ENCODE data around the gene RAD51B. TPM values are rescaled to one million over a fixed set of nuclear protein-coding genes. Genes with fewer than 3 reads are reported as not detected.

The RAD51B gene
- total RNA-seq, 1 experiment from 2014 or later = 10.8 TPM

GRCh38 chr14:68539241-68539737, 719.7 kb downstream of the RAD51B start:
- intact Hi-C loops (cut with micrococcal nuclease) = no loop called here
- TF ChIP-seq EZH2 (IDR thresholded peaks at IDR 0.05; ENCODE audit: low read length, unreplicated experiment) = no peak
- no peak for TF ChIP-seq EZH2phosphoT487 (IDR thresholded peaks at IDR 0.05; ENCODE audit: borderline replicate concordance, low read length)
- no peak for TF ChIP-seq CTCF (conservative IDR thresholded peaks at IDR 0.05; ENCODE audit: low read depth, low read length)
- Histone ChIP-seq H3K9me2 (replicated peaks; ENCODE audit: low read length) (no peaks in the 10 kb centered on the region), H3K9ac (ENCODE audit: low read length) (no peak overlapping the region), H4K20me1 (ENCODE audit: low read length) (no peaks in the 10 kb centered on the region), H2AFZ (ENCODE audit: low read length) (no peak overlapping the region), H3K4me3 (ENCODE audit: low read length) (no peak overlapping the region), H3K79me2 (ENCODE audit: low read length) (no peaks in the 10 kb centered on the region), H3K27ac (ENCODE audit: low read length) (no peak overlapping the region), H3K36me3 (ENCODE audit: low read depth, low read length) (no peaks in the 10 kb centered on the region), H3K9me3 (ENCODE audit: low read length) (no peaks in the 10 kb centered on the region), H3K4me1 (ENCODE audit: insufficient read depth, low read length) (peaks cover 20% of the 10 kb centered on the region), H3K4me2 (ENCODE audit: low read length) (no peak overlapping the region), H3K27me3 (ENCODE audit: low read length) (no peaks in the 10 kb centered on the region), H3F3A (ENCODE audit: low read length, unreplicated experiment) (no peaks in the 10 kb centered on the region)
- CTCF ChIA-PET = interaction anchor here (0.6 kb wide), 1 partner anchor 284 kb away, joined by 3 read pairs; no protein-coding TSS in a partner anchor
- POLR2A ChIA-PET (ENCODE audit: unreplicated experiment) = no interaction called here
- no peak for ATAC-seq
- DNase-seq = no peak
- BruUV-seq (replicated peaks) = no TSS peak

- no peaks in the 10 kb centered on the region for H3K9me2 ChIP-seq (replicated peaks; ENCODE audit: low read length)
- H4K20me1 ChIP-seq (ENCODE audit: low read length) = no peaks in the 10 kb centered on the region
- no peaks in the 10 kb centered on the region for H3K27me3 ChIP-seq (ENCODE audit: low read length)
- no peaks in the 10 kb centered on the region for H3K9me3 ChIP-seq (ENCODE audit: low read length)
- no TSS peak for BruUV-seq (replicated peaks)
- H3K4me2 ChIP-seq (ENCODE audit: low read length) = no peak overlapping the region
- H2AFZ ChIP-seq (ENCODE audit: low read length) = no peak overlapping the region
- ATAC-seq (no peak), DNase-seq (no peak)
- H3K4me1 ChIP-seq (ENCODE audit: insufficient read depth, low read length) = peaks cover 20% of the 10 kb centered on the region
- H3F3A ChIP-seq (ENCODE audit: low read length, unreplicated experiment) = no peaks in the 10 kb centered on the region
- H3K9ac ChIP-seq (ENCODE audit: low read length) = no peak overlapping the region
- intact Hi-C loops (cut with micrococcal nuclease) = no loop called here
- ChIA-PET POLR2A (ENCODE audit: unreplicated experiment) (no interaction called here), CTCF (no interaction called here)
- H3K4me3 ChIP-seq (ENCODE audit: low read length) = no peak overlapping the region
- TF ChIP-seq EZH2 (IDR thresholded peaks at IDR 0.05; ENCODE audit: low read length, unreplicated experiment) = no peak
- no peak for TF ChIP-seq CTCF (conservative IDR thresholded peaks at IDR 0.05; ENCODE audit: low read depth, low read length)
- TF ChIP-seq EZH2phosphoT487 (IDR thresholded peaks at IDR 0.05; ENCODE audit: borderline replicate concordance, low read length) = no peak
- no peak overlapping the region for H3K27ac ChIP-seq (ENCODE audit: low read length)
- no peaks in the 10 kb centered on the region for H3K79me2 ChIP-seq (ENCODE audit: low read length)
- no peaks in the 10 kb centered on the region for H3K36me3 ChIP-seq (ENCODE audit: low read depth, low read length)
Measured at GRCh38 chr14:68539789-68540188, 720.2 kb downstream of the RAD51B start.

GRCh38 chr14:68541178-68541896, 721.8 kb downstream of the RAD51B start:
- peaks cover 12% of the 10 kb centered on the region for H3K4me1 ChIP-seq (ENCODE audit: insufficient read depth, low read length)
- H3K4me2 ChIP-seq (ENCODE audit: low read length) = no peak overlapping the region
- H3K9me3 ChIP-seq (ENCODE audit: low read length) = no peaks in the 10 kb centered on the region
- ChIA-PET CTCF (interaction anchor here (0.5 kb wide), 1 partner anchor 80 kb away, joined by 3 read pairs; no protein-coding TSS in a partner anchor), POLR2A (ENCODE audit: unreplicated experiment) (no interaction called here)
- no TSS peak for BruUV-seq (replicated peaks)
- no peak overlapping the region for H3K27ac ChIP-seq (ENCODE audit: low read length)
- no peak for DNase-seq
- H3F3A ChIP-seq (ENCODE audit: low read length, unreplicated experiment) = no peaks in the 10 kb centered on the region
- intact Hi-C loops (cut with micrococcal nuclease) = no loop called here
- no peak overlapping the region for H3K4me3 ChIP-seq (ENCODE audit: low read length)
- H3K27me3 ChIP-seq (ENCODE audit: low read length) = no peaks in the 10 kb centered on the region
- H3K79me2 ChIP-seq (ENCODE audit: low read length) = no peaks in the 10 kb centered on the region
- no peaks in the 10 kb centered on the region for H4K20me1 ChIP-seq (ENCODE audit: low read length)
- no peak overlapping the region for H3K9ac ChIP-seq (ENCODE audit: low read length)
- no peak for ATAC-seq
- no peak overlapping the region for H2AFZ ChIP-seq (ENCODE audit: low read length)
- no peaks in the 10 kb centered on the region for H3K36me3 ChIP-seq (ENCODE audit: low read depth, low read length)
- TF ChIP-seq CTCF (conservative IDR thresholded peaks at IDR 0.05; ENCODE audit: low read depth, low read length) (no peak), EZH2 (IDR thresholded peaks at IDR 0.05; ENCODE audit: low read length, unreplicated experiment) (no peak), EZH2phosphoT487 (IDR thresholded peaks at IDR 0.05; ENCODE audit: borderline replicate concordance, low read length) (no peak)
- no peaks in the 10 kb centered on the region for H3K9me2 ChIP-seq (replicated peaks; ENCODE audit: low read length)

Data from PC-3 (cell line).